Right atrium auricular region (tissue), 2 donors: Measurements from ENCODE around the gene PTCD1. TPM values are rescaled to one million over a fixed set of nuclear protein-coding genes. Genes with fewer than 3 reads are reported as not detected.
A peak's percentile ranks its signal among the peaks of the same experiment; 100 is the strongest.

Experiments
- DNase-seq: peaks from one replicate; pipeline ENCODE4 v3.0.0-alpha.2; 2019; ENCODE audit warnings: low spot score
- H3K27ac ChIP-seq, 2 donors: fragments of 200-600 bp; sonication (generic); 1 replicate in 1 of 2; 2 replicates in 1 of 2; pipeline ENCODE4 v1.5.1; 2016 to 2019
- H3K27me3 ChIP-seq, 2 donors: fragments of 200-600 bp; sonication (generic); one replicate each; pipeline versions ENCODE4 v1.5.1 to v1.6.0; 2017 to 2019
- H3K36me3 ChIP-seq: fragments of 200-600 bp; sonication (generic); one replicate; pipeline ENCODE4 v1.5.1; 2016
- H3K4me1 ChIP-seq, 2 donors: fragments of 200-600 bp; sonication (generic); one replicate each; pipeline versions ENCODE4 v1.5.1 to v1.6.0; 2017 to 2019
- H3K4me3 ChIP-seq, 2 donors: fragments of 200-600 bp; sonication (generic); 1 replicate in 1 of 2; 2 replicates in 1 of 2; pipeline ENCODE4 v1.5.1; 2017 to 2019; ENCODE audit warnings: mild to moderate bottlenecking in 1 of 2, moderate library complexity in 1 of 2
- H3K9me3 ChIP-seq, 2 donors: fragments of 200-600 bp; sonication (generic); one replicate each; pipeline ENCODE4 v1.5.1; 2019
- total RNA-seq, 2 donors: library from RNA; depleted of rRNA; stranded (reverse); fragments of >200 nt; gene quantifications; one replicate each; pipeline ENCODE4 v1.1.0, GENCODE V29; 2016
- TF ChIP-seq, protein P1 (sequence below), 2 donors: fragments of 200-600 bp; sonication (generic); IDR thresholded peaks; one replicate each; pipeline ENCODE4 v1.5.1; 2019; ENCODE audit warnings: antibody characterized with exemption in 2 of 2

Gene PTCD1
- total RNA-seq, 2 donors from 2014 or later: 4.6 to 5.3 TPM

DNA sequence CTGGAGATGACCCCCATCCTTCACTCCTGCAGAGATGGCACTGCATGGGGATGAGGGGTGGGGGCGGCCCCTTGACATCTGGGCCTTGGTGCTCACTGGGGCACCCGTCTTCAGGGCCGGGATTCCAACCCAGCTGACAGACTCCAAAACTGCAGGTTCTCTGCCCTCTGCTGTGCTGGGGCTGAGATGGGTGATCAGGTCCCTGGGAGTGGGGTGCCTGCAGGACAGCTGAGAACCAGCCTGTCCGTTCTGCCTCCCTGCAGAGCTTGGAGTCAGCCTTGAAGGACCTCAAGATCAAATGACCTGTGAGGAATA, 44.5 kb downstream of the PTCD1 start:
- peak overlapping the region in 1 of 2 donors; percentile 70 for H3K27ac ChIP-seq
- no peaks in the 10 kb centered on the region for H3K27me3 ChIP-seq
- no peak overlapping the region for H3K4me3 ChIP-seq
- H3K36me3 ChIP-seq: peaks cover 58% of the 10 kb centered on the region
- no peaks in the 10 kb centered on the region for H3K9me3 ChIP-seq
- TF ChIP-seq, protein P1, sequence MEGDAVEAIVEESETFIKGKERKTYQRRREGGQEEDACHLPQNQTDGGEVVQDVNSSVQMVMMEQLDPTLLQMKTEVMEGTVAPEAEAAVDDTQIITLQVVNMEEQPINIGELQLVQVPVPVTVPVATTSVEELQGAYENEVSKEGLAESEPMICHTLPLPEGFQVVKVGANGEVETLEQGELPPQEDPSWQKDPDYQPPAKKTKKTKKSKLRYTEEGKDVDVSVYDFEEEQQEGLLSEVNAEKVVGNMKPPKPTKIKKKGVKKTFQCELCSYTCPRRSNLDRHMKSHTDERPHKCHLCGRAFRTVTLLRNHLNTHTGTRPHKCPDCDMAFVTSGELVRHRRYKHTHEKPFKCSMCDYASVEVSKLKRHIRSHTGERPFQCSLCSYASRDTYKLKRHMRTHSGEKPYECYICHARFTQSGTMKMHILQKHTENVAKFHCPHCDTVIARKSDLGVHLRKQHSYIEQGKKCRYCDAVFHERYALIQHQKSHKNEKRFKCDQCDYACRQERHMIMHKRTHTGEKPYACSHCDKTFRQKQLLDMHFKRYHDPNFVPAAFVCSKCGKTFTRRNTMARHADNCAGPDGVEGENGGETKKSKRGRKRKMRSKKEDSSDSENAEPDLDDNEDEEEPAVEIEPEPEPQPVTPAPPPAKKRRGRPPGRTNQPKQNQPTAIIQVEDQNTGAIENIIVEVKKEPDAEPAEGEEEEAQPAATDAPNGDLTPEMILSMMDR (IDR thresholded peaks at IDR 0.05): no peak
- DNase-seq: no peak
- peaks cover 0 to 20% of the 10 kb centered on the region in 2 donors for H3K4me1 ChIP-seq

DNA sequence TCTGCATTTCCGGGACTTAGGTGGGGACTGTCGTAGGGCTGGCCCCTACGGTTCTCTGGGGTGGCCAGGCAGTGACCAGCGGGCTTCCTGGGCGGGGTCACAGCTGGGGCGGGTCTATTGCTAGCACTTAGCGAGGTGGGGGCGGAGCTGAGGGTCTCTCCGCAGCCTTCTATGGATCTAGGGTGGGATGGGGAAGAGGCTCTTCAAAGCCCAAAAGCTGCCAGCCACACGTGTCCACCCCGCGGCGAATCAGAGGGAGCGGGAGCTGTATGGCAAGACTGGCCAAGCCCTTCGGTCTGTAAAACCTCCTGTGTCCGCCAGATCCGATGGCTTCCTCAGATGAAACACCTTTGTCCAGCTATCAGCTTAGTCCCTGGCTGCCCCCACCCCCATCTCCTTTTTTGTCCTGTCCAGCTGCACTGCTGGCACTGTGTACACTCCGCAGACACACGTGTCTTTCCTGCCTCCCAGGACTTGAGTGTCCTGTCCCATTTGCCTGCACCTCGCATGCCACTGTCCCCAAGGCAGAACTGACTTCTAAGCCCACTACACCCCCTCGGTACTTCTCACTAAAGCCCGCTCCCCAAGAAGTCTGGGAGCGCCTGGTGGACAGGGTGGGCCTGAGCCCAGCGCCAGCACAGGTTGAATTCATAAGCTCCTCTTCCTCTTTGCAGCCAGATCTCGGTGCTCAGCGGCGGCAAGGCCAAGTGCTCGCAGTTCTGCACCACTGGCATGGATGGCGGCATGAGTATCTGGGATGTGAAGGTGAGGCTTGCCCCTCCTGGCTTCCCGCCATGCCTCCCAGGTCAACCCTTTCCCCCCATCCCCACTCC, 45.0 kb downstream of the PTCD1 start:
- TF ChIP-seq, protein P1 (IDR thresholded peaks at IDR 0.05): no peak

DNA sequence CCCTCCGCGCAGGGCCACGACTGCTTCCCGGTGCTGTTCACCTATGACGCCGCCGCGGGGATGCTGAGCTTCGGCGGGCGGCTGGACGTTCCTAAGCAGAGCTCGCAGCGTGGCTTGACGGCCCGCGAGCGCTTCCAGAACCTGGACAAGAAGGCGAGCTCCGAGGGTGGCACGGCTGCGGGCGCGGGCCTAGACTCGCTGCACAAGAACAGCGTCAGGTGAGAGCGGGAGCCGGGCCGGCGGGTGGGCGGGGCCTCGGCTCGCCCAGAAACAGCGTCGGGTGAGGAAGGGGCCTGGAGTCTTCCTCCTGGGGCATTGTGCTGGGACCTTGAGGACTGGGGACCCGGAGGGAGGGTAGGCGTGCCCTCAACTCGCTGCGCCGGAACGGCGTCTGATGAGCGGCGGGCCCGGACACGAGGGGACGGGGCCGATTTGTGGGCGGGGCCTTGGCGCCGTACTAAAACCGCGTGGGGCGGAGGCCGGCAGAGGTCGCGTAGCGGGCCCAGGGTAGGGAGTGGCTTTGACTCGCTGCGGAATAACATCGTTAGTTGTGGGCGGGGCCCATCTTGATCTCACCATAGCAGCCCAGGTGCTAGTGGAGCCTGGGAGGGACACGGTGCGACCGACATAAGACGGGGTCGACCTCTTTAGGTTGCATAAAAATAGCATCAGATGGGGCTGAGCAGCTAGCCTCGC, 45.8 kb downstream of the PTCD1 start:
- peak overlapping the region; percentile 56 to 57 for H3K4me3 ChIP-seq
- TF ChIP-seq, protein P1 (IDR thresholded peaks at IDR 0.05): no peak
- H3K9me3 ChIP-seq: no peaks in the 10 kb centered on the region
- peaks cover 55% of the 10 kb centered on the region for H3K36me3 ChIP-seq
- H3K27me3 ChIP-seq: no peaks in the 10 kb centered on the region
- peak; percentile 85 for DNase-seq
- H3K27ac ChIP-seq: peak overlapping the region; percentile 70 to 81
- H3K4me1 ChIP-seq: peaks cover 0 to 20% of the 10 kb centered on the region in 2 donors

More for the DNA sequence above, 45.0 kb downstream of the PTCD1 start:
- H3K36me3 ChIP-seq: peaks cover 58% of the 10 kb centered on the region
- H3K27me3 ChIP-seq: no peaks in the 10 kb centered on the region
- H3K9me3 ChIP-seq: no peaks in the 10 kb centered on the region
- peak overlapping the region; percentile 56 to 57 for H3K4me3 ChIP-seq
- DNase-seq: no peak
- peak overlapping the region; percentile 70 to 81 for H3K27ac ChIP-seq
- peaks cover 0 to 20% of the 10 kb centered on the region in 2 donors for H3K4me1 ChIP-seq

DNA sequence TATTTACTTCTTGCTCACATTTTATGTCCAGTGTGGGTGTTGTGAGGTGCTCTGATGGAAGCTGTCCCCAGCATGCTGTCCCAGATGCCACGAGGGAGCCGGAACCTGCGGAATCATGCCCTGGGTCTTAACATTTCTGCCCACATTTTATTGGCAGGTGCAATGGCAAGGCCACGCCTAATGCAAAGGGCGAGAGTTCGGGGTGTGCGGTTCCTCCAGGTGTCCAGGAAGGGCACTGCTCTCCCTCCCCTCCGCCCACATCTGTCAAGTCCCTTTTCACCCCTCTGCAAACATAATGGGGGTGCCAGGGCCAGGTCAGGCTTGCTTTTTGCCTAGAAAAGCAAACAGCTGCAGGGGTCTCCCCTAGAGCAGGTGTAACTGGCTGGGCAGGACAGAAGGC, 46.6 kb downstream of the PTCD1 start:
- peaks cover 0 to 20% of the 10 kb centered on the region in 2 donors for H3K4me1 ChIP-seq
- TF ChIP-seq, protein P1 (IDR thresholded peaks at IDR 0.05): no peak
- no peaks in the 10 kb centered on the region for H3K27me3 ChIP-seq
- peak overlapping the region in 1 of 2 donors; percentile 56 for H3K4me3 ChIP-seq
- peak overlapping the region; percentile 70 to 81 for H3K27ac ChIP-seq
- H3K36me3 ChIP-seq: peaks cover 48% of the 10 kb centered on the region
- no peak for DNase-seq
- no peaks in the 10 kb centered on the region for H3K9me3 ChIP-seq

DNA sequence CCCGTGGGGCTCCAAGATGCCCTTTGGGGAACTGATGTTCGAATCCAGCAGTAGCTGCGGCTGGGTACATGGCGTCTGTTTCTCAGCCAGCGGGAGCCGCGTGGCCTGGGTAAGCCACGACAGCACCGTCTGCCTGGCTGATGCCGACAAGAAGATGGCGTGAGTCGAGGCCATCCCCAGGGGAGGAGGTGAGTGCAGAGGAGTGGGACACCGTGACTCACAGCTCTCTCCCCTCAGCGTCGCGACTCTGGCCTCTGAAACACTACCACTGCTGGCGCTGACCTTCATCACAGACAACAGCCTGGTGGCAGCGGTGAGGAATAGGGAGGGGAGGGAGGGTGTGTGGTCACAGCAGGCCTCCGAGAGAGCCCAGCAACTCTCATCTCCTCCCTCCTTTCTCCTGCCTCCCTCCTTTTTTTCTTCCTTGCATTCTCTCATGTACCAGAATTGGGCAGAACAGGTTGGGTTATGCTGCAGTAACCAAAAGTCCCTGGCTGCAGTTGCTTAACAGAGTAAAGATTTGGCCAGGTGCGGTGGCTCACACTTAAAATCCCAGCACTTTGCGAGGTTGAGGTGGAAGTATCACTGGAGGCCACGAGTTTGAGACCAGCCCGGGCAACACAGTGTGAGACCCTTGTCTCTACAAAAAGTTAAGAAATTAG, 47.5 kb downstream of the PTCD1 start:
- no peak overlapping the region for H3K27ac ChIP-seq
- no peak overlapping the region for H3K4me3 ChIP-seq
- TF ChIP-seq, protein P1 (IDR thresholded peaks at IDR 0.05): no peak
- H3K36me3 ChIP-seq: peaks cover 45% of the 10 kb centered on the region
- DNase-seq: no peak
- H3K9me3 ChIP-seq: no peaks in the 10 kb centered on the region
- H3K27me3 ChIP-seq: no peaks in the 10 kb centered on the region
- peaks cover 0 to 20% of the 10 kb centered on the region in 2 donors for H3K4me1 ChIP-seq
